ENCODE measurements around the gene EHBP1. TPM values are rescaled to one million over a fixed set of nuclear protein-coding genes. Genes with fewer than 3 reads are reported as not detected.

The EHBP1 gene
- total RNA-seq, 2 donors from 2014 or later = 34.6 to 49.8 TPM

GRCh38 chr2:62727259-62727867 is 21.9 kb downstream of the EHBP1 start:
- TF ChIP-seq CTCF (conservative IDR thresholded peaks at IDR 0.05) = no peak
- Histone ChIP-seq H3K9me3 (ENCODE audit: control insufficient read depth, low read length) (peaks cover 29% of the 10 kb centered on the region), H3K4me3 (ENCODE audit: low read length) (no peak overlapping the region), H3K27me3 (ENCODE audit: control insufficient read depth, insufficient read depth, low read length, poor library complexity, severe bottlenecking) (no peaks in the 10 kb centered on the region), H3K9ac (ENCODE audit: extremely low read depth, low read length, poor library complexity, severe bottlenecking) (no peak overlapping the region), H3K27ac (ENCODE audit: low read depth, low read length) (no peak overlapping the region), H3K36me3 (ENCODE audit: control insufficient read depth, insufficient read depth, low read length) (no peaks in the 10 kb centered on the region), H3K4me1 (ENCODE audit: control insufficient read depth, insufficient read depth, low read length) (no peaks in the 10 kb centered on the region)
- peaks cover 18% of the 10 kb centered on the region for H3K36me3 Mint-ChIP-seq (ENCODE audit: low read depth)
- no peaks in the 10 kb centered on the region for H3K27me3 Mint-ChIP-seq (ENCODE audit: insufficient read depth)
- H3K9me3 Mint-ChIP-seq = peaks cover 29% of the 10 kb centered on the region
- no peak overlapping the region for H3K27ac Mint-ChIP-seq
- H3K4me1 Mint-ChIP-seq = peaks cover 11% of the 10 kb centered on the region
- no peak overlapping the region for H3K4me3 Mint-ChIP-seq
- 95 to 100% methylated on average over 1 to 2 of the region's 2 CpGs for WGBS, 2 experiments (ENCODE audit: insufficient coverage in 1 of 2, insufficient read length in 1 of 2)
- DNase-seq = no peak

- WGBS, 2 experiments (ENCODE audit: insufficient coverage in 1 of 2, insufficient read length in 1 of 2) = 92 to 93% methylated on average over 3 to 5 of the region's 5 CpGs
- no peak overlapping the region for H3K4me3 ChIP-seq (ENCODE audit: low read length)
- Mint-ChIP-seq H3K4me1 (peaks cover 11% of the 10 kb centered on the region), H3K27ac (no peak overlapping the region), H3K36me3 (ENCODE audit: low read depth) (peaks cover 15% of the 10 kb centered on the region), H3K9me3 (peaks cover 25% of the 10 kb centered on the region), H3K27me3 (ENCODE audit: insufficient read depth) (no peaks in the 10 kb centered on the region), H3K4me3 (no peak overlapping the region)
- H3K27me3 ChIP-seq (ENCODE audit: control insufficient read depth, insufficient read depth, low read length, poor library complexity, severe bottlenecking) = no peaks in the 10 kb centered on the region
- H3K9me3 ChIP-seq (ENCODE audit: control insufficient read depth, low read length) = peaks cover 22% of the 10 kb centered on the region
- no peak for TF ChIP-seq CTCF (conservative IDR thresholded peaks at IDR 0.05)
- no peak overlapping the region for H3K27ac ChIP-seq (ENCODE audit: low read depth, low read length)
- H3K9ac ChIP-seq (ENCODE audit: extremely low read depth, low read length, poor library complexity, severe bottlenecking) = no peak overlapping the region
- no peaks in the 10 kb centered on the region for H3K4me1 ChIP-seq (ENCODE audit: control insufficient read depth, insufficient read depth, low read length)
- no peaks in the 10 kb centered on the region for H3K36me3 ChIP-seq (ENCODE audit: control insufficient read depth, insufficient read depth, low read length)
- no peak for DNase-seq
Observed at GRCh38 chr2:62727876-62728566, 22.5 kb downstream of the EHBP1 start.

- no peak for TF ChIP-seq CTCF (conservative IDR thresholded peaks at IDR 0.05)
- no peak overlapping the region for H3K4me3 Mint-ChIP-seq
- peaks cover 15% of the 10 kb centered on the region for H3K36me3 Mint-ChIP-seq (ENCODE audit: low read depth)
- no peaks in the 10 kb centered on the region for H3K4me1 Mint-ChIP-seq
- DNase-seq = no peak
- H3K9me3 Mint-ChIP-seq = peaks cover 24% of the 10 kb centered on the region
- no peaks in the 10 kb centered on the region for H3K36me3 ChIP-seq (ENCODE audit: control insufficient read depth, insufficient read depth, low read length)
- no peaks in the 10 kb centered on the region for H3K27me3 ChIP-seq (ENCODE audit: control insufficient read depth, insufficient read depth, low read length, poor library complexity, severe bottlenecking)
- 98% methylated on average over 3 of the region's 3 CpGs; no CpG with 5 or more reads in 1 of the 2 experiments for WGBS, 2 experiments (ENCODE audit: insufficient coverage in 1 of 2, insufficient read length in 1 of 2)
- H3K4me1 ChIP-seq (ENCODE audit: control insufficient read depth, insufficient read depth, low read length) = no peaks in the 10 kb centered on the region
- H3K4me3 ChIP-seq (ENCODE audit: low read length) = no peak overlapping the region
- no peaks in the 10 kb centered on the region for H3K27me3 Mint-ChIP-seq (ENCODE audit: insufficient read depth)
- no peak overlapping the region for H3K27ac Mint-ChIP-seq
- H3K9ac ChIP-seq (ENCODE audit: extremely low read depth, low read length, poor library complexity, severe bottlenecking) = no peak overlapping the region
- H3K27ac ChIP-seq (ENCODE audit: low read depth, low read length) = no peak overlapping the region
- H3K9me3 ChIP-seq (ENCODE audit: control insufficient read depth, low read length) = peaks cover 22% of the 10 kb centered on the region
Observed at GRCh38 chr2:62731275-62731674, 25.8 kb downstream of the EHBP1 start.

Data from endodermal cell (in vitro differentiated cells).